HEK293 (cell line): ENCODE results near the gene RAP1B.

Source experiments
- ATF2 ChIP-seq: fragments of 450-650 bp; formaldehyde crosslinking; IDR thresholded peaks from 2 replicates; pipeline ENCODE4 v1.5.1; 2016; ENCODE audit warnings: missing biosample characterization, missing genetic modification characterization, low read depth
- REST ChIP-seq: fragments of 450-650 bp; formaldehyde crosslinking; IDR thresholded peaks from 2 replicates; pipeline ENCODE4 v1.5.1; 2016; ENCODE audit warnings: missing biosample characterization, missing genetic modification characterization
- YY1 ChIP-seq: fragments of 450-650 bp; formaldehyde crosslinking; IDR thresholded peaks from 2 replicates; pipeline ENCODE4 v1.5.1; 2018; ENCODE audit warnings: missing biosample characterization, missing genetic modification characterization
- ZBTB11 ChIP-seq: fragments of 450-650 bp; formaldehyde crosslinking; conservative IDR thresholded peaks from 2 replicates; pipeline ENCODE4 v1.5.1; 2016; ENCODE audit warnings: low read depth, missing biosample characterization, missing genetic modification characterization
- ZBTB26 ChIP-seq: fragments of 450-650 bp; formaldehyde crosslinking; optimal IDR thresholded peaks from 2 replicates; pipeline ENCODE3; 2016; ENCODE audit warnings: missing biosample characterization, mild to moderate bottlenecking, missing genetic modification characterization
- ZBTB48 ChIP-seq: fragments of 450-650 bp; formaldehyde crosslinking; IDR thresholded peaks from 2 replicates; pipeline ENCODE4 v1.5.1; 2016; ENCODE audit warnings: missing biosample characterization, missing genetic modification characterization
- ZBTB49 ChIP-seq: fragments of 450-650 bp; formaldehyde crosslinking; IDR thresholded peaks from 2 replicates; pipeline ENCODE4 v1.5.1; 2016; ENCODE audit warnings: missing biosample characterization, missing genetic modification characterization, low read depth
- ZNF18 ChIP-seq: fragments of 450-650 bp; formaldehyde crosslinking; IDR thresholded peaks from 2 replicates; pipeline ENCODE4 v1.5.1; 2016; ENCODE audit warnings: missing biosample characterization, missing genetic modification characterization
- ZNF423 ChIP-seq: fragments of 450-650 bp; formaldehyde crosslinking; IDR thresholded peaks from 2 replicates; pipeline ENCODE4 v1.5.1; 2016; ENCODE audit warnings: missing biosample characterization, missing genetic modification characterization
- ZNF600 ChIP-seq: fragments of 450-650 bp; formaldehyde crosslinking; IDR thresholded peaks from 2 replicates; pipeline ENCODE4 v1.5.1; 2016; ENCODE audit warnings: missing biosample characterization, missing genetic modification characterization
- TF ChIP-seq, protein P1 (sequence below): fragments of 450-650 bp; formaldehyde crosslinking; IDR thresholded peaks from 2 replicates; pipeline ENCODE4 v1.5.1; 2016; ENCODE audit warnings: missing biosample characterization, missing genetic modification characterization

GRCh38 chr12:68622250-68622649 is 11.6 kb downstream of the RAP1B start:
- TF ChIP-seq ZBTB26 (tag by site-specific recombination) (no peak), YY1 (tag by site-specific recombination) (no peak), ZNF423 (tag by site-specific recombination) (no peak), ATF2 (tag by site-specific recombination) (no peak), ZNF18 (no peak), REST (no peak), ZBTB11 (tag by site-specific recombination) (no peak), ZBTB49 (no peak), ZNF600 (tag by site-specific recombination) (no peak), ZBTB48 (tag by site-specific recombination) (no peak)
- TF ChIP-seq, protein P1, sequence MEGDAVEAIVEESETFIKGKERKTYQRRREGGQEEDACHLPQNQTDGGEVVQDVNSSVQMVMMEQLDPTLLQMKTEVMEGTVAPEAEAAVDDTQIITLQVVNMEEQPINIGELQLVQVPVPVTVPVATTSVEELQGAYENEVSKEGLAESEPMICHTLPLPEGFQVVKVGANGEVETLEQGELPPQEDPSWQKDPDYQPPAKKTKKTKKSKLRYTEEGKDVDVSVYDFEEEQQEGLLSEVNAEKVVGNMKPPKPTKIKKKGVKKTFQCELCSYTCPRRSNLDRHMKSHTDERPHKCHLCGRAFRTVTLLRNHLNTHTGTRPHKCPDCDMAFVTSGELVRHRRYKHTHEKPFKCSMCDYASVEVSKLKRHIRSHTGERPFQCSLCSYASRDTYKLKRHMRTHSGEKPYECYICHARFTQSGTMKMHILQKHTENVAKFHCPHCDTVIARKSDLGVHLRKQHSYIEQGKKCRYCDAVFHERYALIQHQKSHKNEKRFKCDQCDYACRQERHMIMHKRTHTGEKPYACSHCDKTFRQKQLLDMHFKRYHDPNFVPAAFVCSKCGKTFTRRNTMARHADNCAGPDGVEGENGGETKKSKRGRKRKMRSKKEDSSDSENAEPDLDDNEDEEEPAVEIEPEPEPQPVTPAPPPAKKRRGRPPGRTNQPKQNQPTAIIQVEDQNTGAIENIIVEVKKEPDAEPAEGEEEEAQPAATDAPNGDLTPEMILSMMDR = no peak
